Ishikawa (cell line): ENCODE measurements around the gene C1QL4.

Experiments
- CEBPB ChIP-seq: IDR thresholded peaks from 2 replicates; pipeline ENCODE4 v1.6.1; 2012
- EP300 ChIP-seq: IDR thresholded peaks from 2 replicates; pipeline ENCODE4 v1.6.1; 2012; ENCODE audit warnings: borderline replicate concordance
- RAD21 ChIP-seq: IDR thresholded peaks from 2 replicates; pipeline ENCODE4 v1.6.1; 2012; ENCODE audit warnings: low read depth
- TAF1 ChIP-seq: IDR thresholded peaks from 2 replicates; pipeline ENCODE4 v1.6.1; 2012; ENCODE audit warnings: low read depth, mild to moderate bottlenecking
- TF ChIP-seq, protein P1 (sequence below): IDR thresholded peaks from 2 replicates; pipeline ENCODE4 v1.6.1; 2012
- TF ChIP-seq, protein P2 (sequence below): IDR thresholded peaks from 2 replicates; pipeline ENCODE4 v1.6.1; 2012

DNA sequence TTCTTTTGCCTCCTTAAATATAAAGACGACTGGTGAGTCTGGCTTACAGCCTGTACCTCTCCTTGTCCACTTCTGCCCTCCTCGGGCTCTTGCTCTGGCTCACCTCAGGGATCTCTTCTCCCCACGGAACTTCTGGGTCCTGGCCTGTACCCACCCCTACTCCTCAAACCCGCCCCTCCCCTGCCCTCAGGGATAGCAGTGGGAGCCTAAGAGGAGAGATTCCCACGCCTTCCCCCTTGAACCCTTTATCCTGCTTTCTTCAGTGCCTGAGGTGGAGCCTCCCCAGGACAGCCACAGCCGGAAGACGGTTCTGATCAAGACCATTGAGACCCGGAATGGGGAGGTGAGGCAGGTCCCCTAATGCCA lies 39.3 kb downstream of the C1QL4 start:
- TF ChIP-seq EP300 (no peak), RAD21 (no peak), TAF1 (no peak), CEBPB (no peak)
- TF ChIP-seq, protein P1, sequence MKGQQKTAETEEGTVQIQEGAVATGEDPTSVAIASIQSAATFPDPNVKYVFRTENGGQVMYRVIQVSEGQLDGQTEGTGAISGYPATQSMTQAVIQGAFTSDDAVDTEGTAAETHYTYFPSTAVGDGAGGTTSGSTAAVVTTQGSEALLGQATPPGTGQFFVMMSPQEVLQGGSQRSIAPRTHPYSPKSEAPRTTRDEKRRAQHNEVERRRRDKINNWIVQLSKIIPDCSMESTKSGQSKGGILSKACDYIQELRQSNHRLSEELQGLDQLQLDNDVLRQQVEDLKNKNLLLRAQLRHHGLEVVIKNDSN = no peak
- TF ChIP-seq, protein P2, sequence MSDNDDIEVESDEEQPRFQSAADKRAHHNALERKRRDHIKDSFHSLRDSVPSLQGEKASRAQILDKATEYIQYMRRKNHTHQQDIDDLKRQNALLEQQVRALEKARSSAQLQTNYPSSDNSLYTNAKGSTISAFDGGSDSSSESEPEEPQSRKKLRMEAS = no peak
